ENCODE data around the gene FOXA1. TPM values are rescaled to one million over a fixed set of nuclear protein-coding genes. Genes with fewer than 3 reads are reported as not detected.

The FOXA1 gene
- total and polyA plus RNA-seq, 2 of the 4 experiments (the other 2 are of a cell fraction) = 0.18 to 0.31 TPM

GRCh38 chr14:37617864-37618365 lies 22.9 kb upstream of the FOXA1 start:
- Histone ChIP-seq H3K9ac (ENCODE audit: low read depth, low read length) (no peak overlapping the region), H2BK20ac (ENCODE audit: low read depth, low read length) (no peak overlapping the region), H2AK5ac (ENCODE audit: low read depth, low read length) (no peak overlapping the region), H2AFZ (replicated peaks; ENCODE audit: low read length, poor library complexity) (no peak overlapping the region), H3K4me3 (ENCODE audit: insufficient read depth, low read depth, low read length) (no peak overlapping the region), H3K4me2 (ENCODE audit: low read depth, low read length) (no peak overlapping the region), H3K14ac (replicated peaks; ENCODE audit: low read depth, low read length) (no peak overlapping the region), H3K27me3 (ENCODE audit: control insufficient read depth, insufficient read depth, low read length) (no peaks in the 10 kb centered on the region; the same call in none of the 2 replicates), H2BK5ac (ENCODE audit: low read depth, low read length, poor library complexity, severe bottlenecking) (no peak overlapping the region), H3K9me1 (ENCODE audit: insufficient read depth, low read length) (no peaks in the 10 kb centered on the region), H4K5ac (ENCODE audit: low read depth, low read length) (no peak overlapping the region), H3K36me3 (ENCODE audit: control insufficient read depth, insufficient read depth, low read length) (no peaks in the 10 kb centered on the region), H3K79me1 (ENCODE audit: low read depth in 1 of 2, low read length in 2 of 2) (no peaks in the 10 kb centered on the region), H4K91ac (ENCODE audit: insufficient read depth, low read depth, low read length) (no peak overlapping the region), H4K20me1 (ENCODE audit: insufficient read depth, low read length) (no peaks in the 10 kb centered on the region), H3K4me1 (ENCODE audit: control insufficient read depth, insufficient read depth, low read length) (no peaks in the 10 kb centered on the region), H3K27ac (ENCODE audit: insufficient read depth, low read length) (no peak overlapping the region), H2AK9ac (replicated peaks; ENCODE audit: low read depth, low read length, poor library complexity) (no peak overlapping the region), H2BK15ac (ENCODE audit: low read depth, low read length) (no peak overlapping the region), H4K8ac (ENCODE audit: low read depth in 2 of 2, low read length in 2 of 2) (no peak overlapping the region), H3K23ac (ENCODE audit: low read depth, low read length) (no peak overlapping the region), H3K9me3 (ENCODE audit: control insufficient read depth, insufficient read depth, low read length) (peaks cover 17% of the 10 kb centered on the region), H3K18ac (ENCODE audit: low read depth, low read length) (no peak overlapping the region), H3K4ac (ENCODE audit: low read depth, low read length) (no peak overlapping the region), H2BK120ac (ENCODE audit: low read depth, low read length) (no peak overlapping the region), H3K56ac (ENCODE audit: extremely low read depth, insufficient read depth, low read length) (no peak overlapping the region)
- ChIA-PET POLR2A (ENCODE audit: unreplicated experiment) (interaction anchor here (0.6 kb wide), 1 partner anchor 1899 kb away, joined by 3 read pairs; no protein-coding TSS in a partner anchor), CTCF (no interaction called here)
- TF ChIP-seq MXI1 (IDR thresholded peaks at IDR 0.05; ENCODE audit: borderline replicate concordance, low read depth, low read length) = no peak
- TF ChIP-seq SMC3 (IDR thresholded peaks at IDR 0.05; ENCODE audit: low read depth, low read length) = no peak
- no peak for TF ChIP-seq RAD21 (IDR thresholded peaks at IDR 0.05; ENCODE audit: low read length)
- TF ChIP-seq POLR2A (IDR thresholded peaks at IDR 0.05; ENCODE audit: low read depth, low read length) = no peak
- no peak for TF ChIP-seq CHD1 (IDR thresholded peaks at IDR 0.05; ENCODE audit: low read depth, low read length)
- TF ChIP-seq MAFK (IDR thresholded peaks at IDR 0.05; ENCODE audit: low read depth, low read length) = no peak
- no peak for TF ChIP-seq USF2 (IDR thresholded peaks at IDR 0.05; ENCODE audit: low read depth, low read length)
- no peak for TF ChIP-seq RFX5 (IDR thresholded peaks at IDR 0.05; ENCODE audit: low read depth, low read length)
- no peak for TF ChIP-seq FOS (IDR thresholded peaks at IDR 0.05; ENCODE audit: low read depth, low read length)
- TF ChIP-seq MAZ (IDR thresholded peaks at IDR 0.05; ENCODE audit: borderline replicate concordance, low read depth, low read length) = no peak
- TF ChIP-seq BHLHE40 (IDR thresholded peaks at IDR 0.05; ENCODE audit: low read depth, low read length) = no peak
- TF ChIP-seq CEBPB (IDR thresholded peaks at IDR 0.05; ENCODE audit: low read depth, low read length) = no peak
- TF ChIP-seq NFE2L2 (IDR thresholded peaks at IDR 0.05; ENCODE audit: low read depth, low read length) = no peak
- no peak for TF ChIP-seq ELK1 (IDR thresholded peaks at IDR 0.05; ENCODE audit: borderline replicate concordance, low read depth, low read length)
- no peak for TF ChIP-seq RCOR1 (IDR thresholded peaks at IDR 0.05; ENCODE audit: insufficient replicate concordance, low read length)
- dilution Hi-C loops (cut with HindIII; ENCODE audit: low sequenced_read_pairs, unreplicated experiment) = no loop called here
- intact Hi-C loops (cut with micrococcal nuclease) = no loop called here
- DNase-seq = no peak
- BruUV-seq (replicated peaks) = no TSS peak
- WGBS, 2 experiments (ENCODE audit: extremely low coverage in 2 of 2, insufficient read length in 1 of 2) = 83% methylated on average over 1 of the region's 1 CpG; no CpG with 5 or more reads in 1 of the 2 experiments
- ATAC-seq (ENCODE audit: low read depth) = no peak
- in situ Hi-C loops (cut with MboI; ENCODE audit: low sequenced_read_pairs) = no loop called here
